OCI-LY1 (cell line): ENCODE measurements around the gene TMEM203.

Experiments used
- H2AFZ ChIP-seq: fragments of 200-600 bp; sonication (generic), shearing (Covaris generic); 2 replicates; pipeline ENCODE4 v1.6.0; 2014; ENCODE audit warnings: antibody characterized with exemption, mild to moderate bottlenecking, low read length
- H3F3A ChIP-seq: fragments of 200-600 bp; sonication (generic), shearing (Covaris generic); 2 replicates; pipeline ENCODE4 v1.6.0; 2014; ENCODE audit warnings: mild to moderate bottlenecking, antibody characterized with exemption, low read length, moderate library complexity; ENCODE audit not compliant: insufficient read depth
- H3K27ac ChIP-seq: fragments of 200-600 bp; sonication (generic); 2 replicates; pipeline ENCODE4 v1.5.1; 2014; ENCODE audit warnings: low read length, mixed run types, mild to moderate bottlenecking, low read depth; ENCODE audit not compliant: poor library complexity, severe bottlenecking
- H3K27me3 ChIP-seq: fragments of 200-600 bp; sonication (generic); 2 replicates; pipeline ENCODE4 v1.6.0; 2014; ENCODE audit warnings: antibody characterized with exemption, mild to moderate bottlenecking, low read length, moderate library complexity; ENCODE audit not compliant: insufficient read depth
- H3K36me3 ChIP-seq: fragments of 200-600 bp; sonication (generic); 2 replicates; pipeline ENCODE4 v1.6.1; 2014; ENCODE audit warnings: mild to moderate bottlenecking, antibody characterized with exemption, low read length, moderate library complexity, mixed read lengths; ENCODE audit not compliant: insufficient read depth
- H3K4me1 ChIP-seq: fragments of 200-600 bp; sonication (generic); 2 replicates; pipeline ENCODE4 v1.5.1; 2014; ENCODE audit warnings: mild to moderate bottlenecking, low read length, moderate library complexity; ENCODE audit not compliant: insufficient read depth, severe bottlenecking
- H3K4me2 ChIP-seq: fragments of 200-600 bp; sonication (generic), shearing (Covaris generic); 2 replicates; pipeline ENCODE4 v1.6.1; 2014; ENCODE audit warnings: low read length
- H3K4me3 ChIP-seq: fragments of 200-600 bp; sonication (generic); 2 replicates; pipeline ENCODE4 v1.5.1; 2014; ENCODE audit warnings: low read length, low read depth, mild to moderate bottlenecking, mixed read lengths; ENCODE audit not compliant: poor library complexity, severe bottlenecking
- H3K79me2 ChIP-seq: fragments of 200-600 bp; shearing (Covaris generic); 2 replicates; pipeline ENCODE4 v1.6.1; 2016; ENCODE audit warnings: mixed run types, low read length, mixed read lengths; ENCODE audit not compliant: insufficient read depth
- H3K9ac ChIP-seq: fragments of 200-600 bp; sonication (generic), shearing (Covaris generic); 2 replicates; pipeline ENCODE4 v1.6.1; 2014; ENCODE audit warnings: mild to moderate bottlenecking, low read length, mixed read lengths
- H3K9me2 ChIP-seq: fragments of 200-600 bp; sonication (generic), shearing (Covaris generic); 2 replicates; pipeline ENCODE4 v1.6.1; 2014; ENCODE audit warnings: low read depth, mild to moderate bottlenecking, low read length, mixed read lengths
- H3K9me3 ChIP-seq: fragments of 200-600 bp; shearing (Covaris generic); 2 replicates; pipeline ENCODE4 v1.6.1; 2014; ENCODE audit warnings: low read length, mixed read lengths
- H4K20me1 ChIP-seq: fragments of 200-600 bp; sonication (generic), shearing (Covaris generic); 2 replicates; pipeline ENCODE4 v1.6.0; 2016; ENCODE audit warnings: mild to moderate bottlenecking, low read length; ENCODE audit not compliant: insufficient read depth
- CTCF ChIP-seq: fragments of 200-600 bp; sonication (generic), shearing (Covaris generic); IDR thresholded peaks from 2 replicates; pipeline ENCODE4 v1.5.1; 2017; ENCODE audit warnings: mild to moderate bottlenecking, antibody characterized with exemption, low read length, moderate library complexity, mixed read lengths
- EZH2 ChIP-seq: fragments of 200-600 bp; sonication (generic), shearing (Covaris generic); IDR thresholded peaks from 2 replicates; pipeline ENCODE4 v1.8.0; 2017; ENCODE audit warnings: borderline replicate concordance, mixed run types, mild to moderate bottlenecking, antibody characterized with exemption, low read length, moderate library complexity, mixed read lengths

TMEM203 gene

GRCh38 chr9:137162505-137163364 is 42.7 kb downstream of the TMEM203 start:
- peaks cover 28% of the 10 kb centered on the region for H3K27me3 ChIP-seq
- H3K4me3 ChIP-seq, result no peak overlapping the region
- H3K27ac ChIP-seq, result no peak overlapping the region
- TF ChIP-seq CTCF, result no peak
- no peak for TF ChIP-seq EZH2
- H4K20me1 ChIP-seq, result no peaks in the 10 kb centered on the region
- H3K36me3 ChIP-seq, result no peaks in the 10 kb centered on the region
- no peaks in the 10 kb centered on the region for H3K9me2 ChIP-seq
- no peaks in the 10 kb centered on the region for H3K79me2 ChIP-seq
- no peak overlapping the region for H3K9ac ChIP-seq
- H3K4me1 ChIP-seq, result peaks cover 4% of the 10 kb centered on the region
- no peak overlapping the region for H3K4me2 ChIP-seq
- no peaks in the 10 kb centered on the region for H3K9me3 ChIP-seq
- no peaks in the 10 kb centered on the region for H3F3A ChIP-seq
- no peak overlapping the region for H2AFZ ChIP-seq

GRCh38 chr9:137161558-137162486 is 43.6 kb downstream of the TMEM203 start:
- H3K4me1 ChIP-seq, result peaks cover 4% of the 10 kb centered on the region
- H2AFZ ChIP-seq, result no peak overlapping the region
- H3F3A ChIP-seq, result no peaks in the 10 kb centered on the region
- H3K9ac ChIP-seq, result no peak overlapping the region
- no peaks in the 10 kb centered on the region for H3K79me2 ChIP-seq
- H3K4me2 ChIP-seq, result no peak overlapping the region
- H3K9me2 ChIP-seq, result no peaks in the 10 kb centered on the region
- H3K4me3 ChIP-seq, result no peak overlapping the region
- H4K20me1 ChIP-seq, result no peaks in the 10 kb centered on the region
- peaks cover 32% of the 10 kb centered on the region for H3K27me3 ChIP-seq
- no peak for TF ChIP-seq EZH2
- TF ChIP-seq CTCF, result no peak
- no peak overlapping the region for H3K27ac ChIP-seq
- H3K36me3 ChIP-seq, result no peaks in the 10 kb centered on the region
- H3K9me3 ChIP-seq, result no peaks in the 10 kb centered on the region

GRCh38 chr9:137160716-137161557 is 44.5 kb downstream of the TMEM203 start:
- H3K27ac ChIP-seq, result no peak overlapping the region
- no peaks in the 10 kb centered on the region for H3K36me3 ChIP-seq
- H2AFZ ChIP-seq, result no peak overlapping the region
- no peak overlapping the region for H3K4me3 ChIP-seq
- peaks cover 23% of the 10 kb centered on the region for H3K27me3 ChIP-seq
- no peak overlapping the region for H3K4me2 ChIP-seq
- H3K9ac ChIP-seq, result no peak overlapping the region
- H3K9me2 ChIP-seq, result no peaks in the 10 kb centered on the region
- no peaks in the 10 kb centered on the region for H3K9me3 ChIP-seq
- H3K79me2 ChIP-seq, result no peaks in the 10 kb centered on the region
- H3K4me1 ChIP-seq, result peaks cover 7% of the 10 kb centered on the region
- no peaks in the 10 kb centered on the region for H3F3A ChIP-seq
- no peaks in the 10 kb centered on the region for H4K20me1 ChIP-seq
- TF ChIP-seq EZH2, result no peak
- TF ChIP-seq CTCF, result no peak
